ENCODE measurements around the gene PAPLN.

- no peak for TF ChIP-seq EGR1 (IDR thresholded peaks at IDR 0.05; ENCODE audit: borderline replicate concordance, low read depth, low read length)
- TF ChIP-seq, protein P1, sequence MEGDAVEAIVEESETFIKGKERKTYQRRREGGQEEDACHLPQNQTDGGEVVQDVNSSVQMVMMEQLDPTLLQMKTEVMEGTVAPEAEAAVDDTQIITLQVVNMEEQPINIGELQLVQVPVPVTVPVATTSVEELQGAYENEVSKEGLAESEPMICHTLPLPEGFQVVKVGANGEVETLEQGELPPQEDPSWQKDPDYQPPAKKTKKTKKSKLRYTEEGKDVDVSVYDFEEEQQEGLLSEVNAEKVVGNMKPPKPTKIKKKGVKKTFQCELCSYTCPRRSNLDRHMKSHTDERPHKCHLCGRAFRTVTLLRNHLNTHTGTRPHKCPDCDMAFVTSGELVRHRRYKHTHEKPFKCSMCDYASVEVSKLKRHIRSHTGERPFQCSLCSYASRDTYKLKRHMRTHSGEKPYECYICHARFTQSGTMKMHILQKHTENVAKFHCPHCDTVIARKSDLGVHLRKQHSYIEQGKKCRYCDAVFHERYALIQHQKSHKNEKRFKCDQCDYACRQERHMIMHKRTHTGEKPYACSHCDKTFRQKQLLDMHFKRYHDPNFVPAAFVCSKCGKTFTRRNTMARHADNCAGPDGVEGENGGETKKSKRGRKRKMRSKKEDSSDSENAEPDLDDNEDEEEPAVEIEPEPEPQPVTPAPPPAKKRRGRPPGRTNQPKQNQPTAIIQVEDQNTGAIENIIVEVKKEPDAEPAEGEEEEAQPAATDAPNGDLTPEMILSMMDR (IDR thresholded peaks at IDR 0.05; ENCODE audit: control extremely low read depth in 1 of 3, insufficient read depth in 1 of 3, low read depth in 1 of 3, low read length in 3 of 3), result no peak
- TF ChIP-seq POLR2AphosphoS5 (IDR thresholded peaks at IDR 0.05; ENCODE audit: low read depth, low read length), result no peak
- TF ChIP-seq SP2 (IDR thresholded peaks at IDR 0.05; ENCODE audit: low read length), result no peak
- TF ChIP-seq RAD21 (IDR thresholded peaks at IDR 0.05 in 1 of 2, conservative IDR thresholded peaks at IDR 0.05 in 1 of 2; ENCODE audit: low read depth in 2 of 2, low read length in 2 of 2), result no peak
- no peak for TF ChIP-seq TCF12 (IDR thresholded peaks at IDR 0.05; ENCODE audit: low read depth, low read length)
- no peak for TF ChIP-seq GABPA (IDR thresholded peaks at IDR 0.05; ENCODE audit: borderline replicate concordance, insufficient read depth, low read length)
- no peak for TF ChIP-seq SIRT6 (IDR thresholded peaks at IDR 0.05; ENCODE audit: low read length)
- no peak for TF ChIP-seq EZH2 (IDR thresholded peaks at IDR 0.05; ENCODE audit: low read depth, low read length, severe bottlenecking)
- TF ChIP-seq POLR2A (IDR thresholded peaks at IDR 0.05; ENCODE audit: control extremely low read depth in 1 of 2, low read depth in 2 of 2, low read length in 2 of 2), result no peak
- TF ChIP-seq TEAD4 (IDR thresholded peaks at IDR 0.05; ENCODE audit: low read depth, low read length), result no peak
Observed at GRCh38 chr14:73263606-73264005, 26.3 kb downstream of the PAPLN start.

Measured in H1 (cell line).